PC-9 (cell line): ENCODE data around the gene TPSG1. TPM values are rescaled to one million over a fixed set of nuclear protein-coding genes. Genes with fewer than 3 reads are reported as not detected.

ENCODE experiments used
- BruUV-seq: library from RNA; stranded (reverse); fragments of 400-500 nt; replicated peaks from 2 replicates; lab custom pipeline; 2021; lab: Mats Ljungman, UMichigan
- CTCF ChIA-PET: fragments of 300-600 bp; sonication (Branson Sonifier 250); formaldehyde crosslinking; loops from one replicate; lab custom pipeline; 2022; ENCODE audit warnings: antibody characterized with exemption; lab: Charles Lee
- POLR2A ChIA-PET: fragments of 300-600 bp; sonication (Branson Sonifier 250); formaldehyde crosslinking; loops from one replicate; lab custom pipeline; 2022; ENCODE audit warnings: antibody characterized with exemption; ENCODE audit not compliant: unreplicated experiment; lab: Charles Lee
- DNase-seq, 2 experiments: peaks; one replicate each; pipeline versions ENCODE4 v3.0.0 to v3.0.0-alpha.2; 2015 to 2022; ENCODE audit warnings: mixed read lengths in 1 of 2
- H2AFZ ChIP-seq: fragments of 200-600 bp; sonication (generic); 2 replicates; pipeline ENCODE4 v1.8.1; 2017; ENCODE audit warnings: antibody characterized with exemption
- H3F3A ChIP-seq: fragments of 200-600 bp; sonication (generic); 2 replicates; pipeline ENCODE4 v1.8.1; 2017; ENCODE audit warnings: antibody characterized with exemption, mild to moderate bottlenecking, low read depth; ENCODE audit not compliant: insufficient read depth
- H3K27ac ChIP-seq: fragments of 200-600 bp; sonication (generic); 2 replicates; pipeline ENCODE4 v1.6.1; 2016; ENCODE audit warnings: mixed run types
- H3K27me3 ChIP-seq: fragments of 200-600 bp; sonication (generic); 2 replicates; pipeline ENCODE4 v1.6.1; 2016; ENCODE audit warnings: low read depth, mixed run types; ENCODE audit not compliant: insufficient read depth
- H3K36me3 ChIP-seq: fragments of 200-600 bp; sonication (generic); 2 replicates; pipeline ENCODE4 v1.6.1; 2016; ENCODE audit warnings: low read depth, mixed run types
- H3K4me1 ChIP-seq: fragments of 200-600 bp; sonication (generic); replicated peaks from 2 replicates; pipeline ENCODE4 v1.6.1; 2016; ENCODE audit warnings: mixed run types; ENCODE audit not compliant: insufficient read depth
- H3K4me2 ChIP-seq: fragments of 200-600 bp; sonication (generic); 2 replicates; pipeline ENCODE4 v1.6.1; 2017; ENCODE audit warnings: mixed run types
- H3K4me3 ChIP-seq: fragments of 200-600 bp; sonication (generic); 2 replicates; pipeline ENCODE4 v1.6.1; 2016; ENCODE audit warnings: mixed run types
- H3K79me2 ChIP-seq: fragments of 200-600 bp; sonication (generic); 2 replicates; pipeline ENCODE4 v1.6.1; 2017; ENCODE audit warnings: low read depth, mixed run types
- H3K9me2 ChIP-seq: fragments of 200-600 bp; sonication (generic); 2 replicates; pipeline ENCODE4 v1.8.1; 2017; ENCODE audit warnings: mild to moderate bottlenecking; ENCODE audit not compliant: insufficient read depth
- H3K9me3 ChIP-seq: fragments of 200-600 bp; sonication (generic); 2 replicates; pipeline ENCODE4 v1.8.1; 2016; ENCODE audit warnings: low read depth; ENCODE audit not compliant: insufficient read depth
- H4K20me1 ChIP-seq: fragments of 200-600 bp; sonication (generic); 2 replicates; pipeline ENCODE4 v1.8.1; 2017; ENCODE audit not compliant: insufficient read depth
- CTCF ChIP-seq: fragments of 200-600 bp; sonication (generic); conservative IDR thresholded peaks from 2 replicates; pipeline ENCODE4 v1.6.1; 2017; ENCODE audit warnings: mixed run types, antibody characterized with exemption, mild to moderate bottlenecking, moderate library complexity
- EZH2 ChIP-seq: fragments of 200-600 bp; sonication (generic); IDR thresholded peaks from 2 replicates; pipeline ENCODE4 v1.8.0; 2017; ENCODE audit warnings: antibody characterized with exemption, low read depth
- intact Hi-C: fragments of 100-400 bp; cut with micrococcal nuclease; formaldehyde crosslinking; loops from one replicate; pipeline ENCODE4 v1.10.0; 2022; ENCODE audit not compliant: unreplicated experiment
- total RNA-seq: library from RNA; stranded (reverse); gene quantifications from 2 replicates; pipeline ENCODE4 v1.2.3, GENCODE V29; 2021

Gene TPSG1
- total RNA-seq, 1 experiment from 2014 or later, result not detected

GRCh38 chr16:1214719-1215118, 10.3 kb downstream of the TPSG1 start:
- Histone ChIP-seq H3K9me3 (no peaks in the 10 kb centered on the region), H3K27ac (no peak overlapping the region), H3K9me2 (no peaks in the 10 kb centered on the region), H3K4me2 (no peak overlapping the region), H3F3A (no peaks in the 10 kb centered on the region), H3K4me1 (no peaks in the 10 kb centered on the region), H3K36me3 (no peaks in the 10 kb centered on the region), H3K27me3 (peaks cover 89% of the 10 kb centered on the region), H2AFZ (no peak overlapping the region), H3K79me2 (no peaks in the 10 kb centered on the region), H3K4me3 (no peak overlapping the region), H4K20me1 (no peaks in the 10 kb centered on the region)
- DNase-seq, result no peak
- ChIA-PET POLR2A (no interaction called here), CTCF (no interaction called here)
- TF ChIP-seq EZH2 (no peak), CTCF (no peak)
- intact Hi-C loops, result no loop called here
- BruUV-seq, result no TSS peak

GRCh38 chr16:1213796-1214372, 11.2 kb downstream of the TPSG1 start:
- peaks cover 86% of the 10 kb centered on the region for H3K27me3 ChIP-seq
- intact Hi-C loops, result no loop called here
- TF ChIP-seq CTCF, result no peak
- no peak for TF ChIP-seq EZH2
- no TSS peak for BruUV-seq
- no peak for DNase-seq
- no peaks in the 10 kb centered on the region for H3K4me1 ChIP-seq
- ChIA-PET CTCF (no interaction called here), POLR2A (no interaction called here)
- H3K36me3 ChIP-seq, result no peaks in the 10 kb centered on the region
- H2AFZ ChIP-seq, result no peak overlapping the region
- H4K20me1 ChIP-seq, result no peaks in the 10 kb centered on the region
- no peaks in the 10 kb centered on the region for H3K79me2 ChIP-seq
- no peak overlapping the region for H3K4me2 ChIP-seq
- no peak overlapping the region for H3K27ac ChIP-seq
- no peaks in the 10 kb centered on the region for H3F3A ChIP-seq
- no peaks in the 10 kb centered on the region for H3K9me2 ChIP-seq
- no peak overlapping the region for H3K4me3 ChIP-seq
- no peaks in the 10 kb centered on the region for H3K9me3 ChIP-seq

DNA sequence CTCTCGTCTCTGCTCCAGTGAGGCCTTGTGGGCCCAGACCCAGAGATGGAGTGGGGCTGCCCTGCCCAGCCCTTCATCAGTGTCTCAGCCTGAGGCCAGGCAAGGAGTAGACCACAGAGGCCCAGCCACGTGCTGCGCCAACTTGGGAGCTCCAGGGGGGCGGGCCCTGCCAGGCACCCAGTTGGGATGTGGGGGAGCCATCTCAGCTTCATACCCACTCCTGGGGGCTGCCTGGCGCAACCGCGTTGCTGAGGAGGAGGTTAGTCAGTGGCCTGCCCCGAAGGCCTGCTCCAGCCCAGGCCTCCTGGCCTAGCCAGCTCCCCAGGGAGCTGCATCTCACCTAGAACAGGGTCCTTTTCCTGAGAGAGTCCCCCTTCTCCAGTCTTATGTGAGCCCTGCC, 11.8 kb downstream of the TPSG1 start:
- Histone ChIP-seq H2AFZ (no peak overlapping the region), H3K9me3 (no peaks in the 10 kb centered on the region), H3K27ac (no peak overlapping the region), H3K4me2 (no peak overlapping the region), H3K9me2 (no peaks in the 10 kb centered on the region), H4K20me1 (no peaks in the 10 kb centered on the region), H3K36me3 (no peaks in the 10 kb centered on the region), H3K4me3 (no peak overlapping the region), H3K79me2 (no peaks in the 10 kb centered on the region), H3K4me1 (no peaks in the 10 kb centered on the region), H3F3A (no peaks in the 10 kb centered on the region), H3K27me3 (peaks cover 86% of the 10 kb centered on the region)
- ChIA-PET POLR2A (no interaction called here), CTCF (no interaction called here)
- DNase-seq, result no peak
- no TSS peak for BruUV-seq
- intact Hi-C loops, result no loop called here
- TF ChIP-seq CTCF, result no peak
- TF ChIP-seq EZH2, result no peak
